GM20000 (cell line): ENCODE measurements around the gene SERPINA4.

Experiments
- DNase-seq: peaks from one replicate; pipeline ENCODE4 v3.0.0; 2012; ENCODE audit warnings: low spot score
- TF ChIP-seq, protein P1 (sequence below): IDR thresholded peaks from 2 replicates; pipeline ENCODE4 v1.5.1; 2012; ENCODE audit warnings: mild to moderate bottlenecking, control low read depth; ENCODE audit errors: extremely low read depth, missing control alignments

SERPINA4 gene

GRCh38 chr14:94617988-94618822 is 57.0 kb downstream of the SERPINA4 start:
- TF ChIP-seq, protein P1, sequence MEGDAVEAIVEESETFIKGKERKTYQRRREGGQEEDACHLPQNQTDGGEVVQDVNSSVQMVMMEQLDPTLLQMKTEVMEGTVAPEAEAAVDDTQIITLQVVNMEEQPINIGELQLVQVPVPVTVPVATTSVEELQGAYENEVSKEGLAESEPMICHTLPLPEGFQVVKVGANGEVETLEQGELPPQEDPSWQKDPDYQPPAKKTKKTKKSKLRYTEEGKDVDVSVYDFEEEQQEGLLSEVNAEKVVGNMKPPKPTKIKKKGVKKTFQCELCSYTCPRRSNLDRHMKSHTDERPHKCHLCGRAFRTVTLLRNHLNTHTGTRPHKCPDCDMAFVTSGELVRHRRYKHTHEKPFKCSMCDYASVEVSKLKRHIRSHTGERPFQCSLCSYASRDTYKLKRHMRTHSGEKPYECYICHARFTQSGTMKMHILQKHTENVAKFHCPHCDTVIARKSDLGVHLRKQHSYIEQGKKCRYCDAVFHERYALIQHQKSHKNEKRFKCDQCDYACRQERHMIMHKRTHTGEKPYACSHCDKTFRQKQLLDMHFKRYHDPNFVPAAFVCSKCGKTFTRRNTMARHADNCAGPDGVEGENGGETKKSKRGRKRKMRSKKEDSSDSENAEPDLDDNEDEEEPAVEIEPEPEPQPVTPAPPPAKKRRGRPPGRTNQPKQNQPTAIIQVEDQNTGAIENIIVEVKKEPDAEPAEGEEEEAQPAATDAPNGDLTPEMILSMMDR = no peak
- no peak for DNase-seq

GRCh38 chr14:94619297-94619696 is 58.1 kb downstream of the SERPINA4 start:
- DNase-seq = no peak
- TF ChIP-seq, protein P1 = no peak
